CD4-positive, alpha-beta T cell treated with Interleukin-15 for 1 hour (primary cell): ENCODE data around the gene ACAP1.

ENCODE experiments used
- DNase-seq: peaks from one replicate; pipeline ENCODE4 v3.0.0-alpha.2; 2020

ACAP1 gene, protein sequence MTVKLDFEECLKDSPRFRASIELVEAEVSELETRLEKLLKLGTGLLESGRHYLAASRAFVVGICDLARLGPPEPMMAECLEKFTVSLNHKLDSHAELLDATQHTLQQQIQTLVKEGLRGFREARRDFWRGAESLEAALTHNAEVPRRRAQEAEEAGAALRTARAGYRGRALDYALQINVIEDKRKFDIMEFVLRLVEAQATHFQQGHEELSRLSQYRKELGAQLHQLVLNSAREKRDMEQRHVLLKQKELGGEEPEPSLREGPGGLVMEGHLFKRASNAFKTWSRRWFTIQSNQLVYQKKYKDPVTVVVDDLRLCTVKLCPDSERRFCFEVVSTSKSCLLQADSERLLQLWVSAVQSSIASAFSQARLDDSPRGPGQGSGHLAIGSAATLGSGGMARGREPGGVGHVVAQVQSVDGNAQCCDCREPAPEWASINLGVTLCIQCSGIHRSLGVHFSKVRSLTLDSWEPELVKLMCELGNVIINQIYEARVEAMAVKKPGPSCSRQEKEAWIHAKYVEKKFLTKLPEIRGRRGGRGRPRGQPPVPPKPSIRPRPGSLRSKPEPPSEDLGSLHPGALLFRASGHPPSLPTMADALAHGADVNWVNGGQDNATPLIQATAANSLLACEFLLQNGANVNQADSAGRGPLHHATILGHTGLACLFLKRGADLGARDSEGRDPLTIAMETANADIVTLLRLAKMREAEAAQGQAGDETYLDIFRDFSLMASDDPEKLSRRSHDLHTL

DNA sequence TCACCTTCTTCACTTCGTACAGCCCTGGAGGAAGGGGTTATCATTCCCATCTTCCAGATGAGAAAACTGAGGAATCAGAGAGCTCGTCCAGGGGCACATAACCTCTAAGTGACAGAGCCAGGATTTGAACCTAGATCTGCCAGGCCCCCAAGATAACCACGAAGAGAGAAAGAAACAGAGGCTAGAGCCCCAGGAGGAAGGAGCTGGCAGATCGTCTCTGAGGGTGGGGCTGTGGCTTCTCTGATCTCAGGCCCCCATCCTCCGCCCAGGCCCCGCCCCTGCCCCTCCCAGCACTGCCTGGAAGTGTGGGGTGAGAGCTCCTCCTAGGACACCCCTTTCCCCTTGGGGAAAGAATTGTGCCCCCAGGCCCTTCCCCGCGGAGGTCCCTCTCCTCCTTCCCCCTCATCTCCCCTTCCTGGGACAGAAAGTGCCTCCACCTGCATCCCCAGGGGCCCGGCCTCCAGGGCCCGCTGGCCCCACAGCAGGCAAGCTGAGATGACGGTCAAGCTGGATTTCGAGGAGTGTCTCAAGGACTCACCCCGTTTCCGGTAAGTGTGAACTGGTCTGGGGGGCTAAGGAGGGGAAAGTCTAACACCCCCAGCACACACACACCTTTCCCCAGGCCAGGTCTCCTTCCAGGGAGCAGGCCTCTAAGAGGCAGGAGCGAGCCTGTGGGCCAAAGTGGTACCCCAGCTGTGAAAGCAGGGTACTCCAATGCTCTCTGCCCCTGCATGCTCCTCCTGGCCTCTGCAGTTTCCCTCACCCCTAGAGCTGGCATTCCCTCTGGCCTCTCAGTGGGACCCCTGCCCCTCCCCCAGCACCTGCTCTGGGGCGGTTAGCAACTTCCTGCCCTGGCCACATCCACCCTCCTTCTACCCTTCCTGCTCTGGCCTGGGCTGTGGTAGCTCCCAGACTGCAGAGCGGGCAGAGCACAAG lies at the start of gene ACAP1:
Gene ACAP1, plus strand, starts transcription at position 290 of the 936 bp plus-strand sequence. Its CDS starts 206 bp downstream, at position 496.
- DNase-seq, result peak; percentile 85

DNA sequence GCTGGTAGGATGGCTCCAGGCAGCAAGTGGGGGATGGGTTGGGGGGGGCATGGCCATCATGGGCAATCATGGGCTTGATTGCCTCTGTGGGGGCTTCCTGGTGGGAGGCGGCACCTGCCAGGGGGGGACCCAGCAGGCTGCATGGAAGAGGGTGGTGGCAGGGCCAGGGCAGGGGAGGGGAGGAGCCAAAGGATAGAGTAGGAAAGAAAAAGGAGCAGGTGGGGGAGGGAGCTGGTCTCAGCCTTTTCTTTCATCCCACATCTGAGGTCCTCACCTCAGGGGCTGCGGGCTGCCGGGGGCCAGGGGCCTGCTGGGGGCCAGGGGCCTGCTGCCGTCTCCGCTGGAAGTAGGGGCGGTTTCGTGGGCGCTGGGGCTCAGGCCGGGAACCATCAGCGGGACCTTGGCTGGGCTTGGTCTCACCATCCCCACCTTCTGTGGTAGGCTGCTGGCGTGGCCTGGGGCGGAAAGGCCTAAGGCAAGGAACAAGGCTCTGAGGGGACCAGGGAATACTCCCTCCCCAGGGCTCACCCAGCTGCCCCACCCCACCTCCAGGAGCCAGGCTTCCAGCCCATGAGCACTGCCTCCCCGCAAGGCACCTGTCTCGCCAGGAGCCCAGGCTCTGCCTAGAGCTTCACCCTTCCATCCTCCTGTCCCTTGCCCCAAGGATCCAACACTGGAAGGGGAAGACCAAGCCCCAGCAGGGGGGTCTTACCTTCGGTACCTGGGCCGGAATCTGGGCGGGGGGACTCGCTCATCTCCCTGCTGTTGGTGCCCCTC lies 46.9 kb upstream of the ACAP1 start:
- DNase-seq, result no peak

DNA sequence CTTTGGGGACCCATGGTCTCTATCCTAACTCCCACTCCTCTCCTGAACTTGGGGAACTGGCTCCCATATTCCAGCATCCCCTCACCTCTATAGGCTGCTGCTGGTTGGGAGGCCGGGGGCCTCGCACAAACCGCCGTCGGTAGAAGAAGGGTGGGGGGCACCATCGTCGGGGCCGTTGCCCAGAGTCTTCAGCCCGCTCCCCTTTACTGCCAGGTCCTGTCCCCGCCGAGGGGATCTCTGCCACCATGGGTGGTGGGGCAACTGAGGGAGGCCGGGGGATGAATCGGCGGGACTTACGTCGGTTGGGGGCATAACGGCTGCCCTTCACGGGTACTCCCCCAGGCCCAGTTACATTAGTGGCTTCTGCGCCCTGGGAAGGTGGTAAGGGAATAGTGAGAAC lies 46.2 kb upstream of the ACAP1 start:
- no peak for DNase-seq

DNA sequence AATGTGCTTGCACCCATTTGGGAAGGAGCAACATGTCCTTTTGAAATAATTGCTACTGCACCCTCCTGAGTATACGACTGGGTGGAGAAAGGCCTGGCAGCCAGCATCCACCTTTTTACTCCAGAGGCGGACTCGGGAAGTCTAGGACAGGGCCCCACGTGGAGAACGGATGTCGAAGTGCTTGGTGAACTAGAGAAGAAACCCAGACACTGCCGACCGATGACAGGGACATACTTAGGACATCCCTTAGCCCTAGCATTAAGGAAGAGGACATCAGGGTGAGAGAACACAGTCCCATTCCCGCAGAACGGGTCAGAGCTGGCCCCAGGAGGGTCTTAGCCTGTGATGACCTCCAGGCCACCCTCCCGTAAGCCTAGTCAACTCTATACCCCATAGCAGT lies 45.6 kb upstream of the ACAP1 start:
- no peak for DNase-seq

DNA sequence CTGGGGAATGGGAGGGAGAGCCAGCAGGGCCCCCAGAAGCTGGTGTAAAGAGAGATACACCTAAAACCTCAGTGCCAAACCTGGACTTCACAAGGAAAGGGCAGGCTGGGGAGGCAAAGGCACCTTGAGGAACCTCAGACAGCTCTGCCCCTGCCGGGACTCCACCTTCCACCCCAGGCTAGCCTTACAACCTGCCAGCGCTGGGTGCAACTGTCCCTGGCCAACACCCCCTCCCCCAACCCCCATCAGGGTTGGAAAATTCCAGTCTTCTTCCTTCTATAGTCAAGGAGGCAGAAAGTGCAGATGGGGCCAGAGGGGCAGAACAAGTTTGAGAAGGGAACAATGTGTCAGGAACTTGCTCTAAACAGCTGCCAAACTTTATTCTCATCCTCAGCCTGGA lies 44.1 kb upstream of the ACAP1 start:
- DNase-seq, result no peak

DNA sequence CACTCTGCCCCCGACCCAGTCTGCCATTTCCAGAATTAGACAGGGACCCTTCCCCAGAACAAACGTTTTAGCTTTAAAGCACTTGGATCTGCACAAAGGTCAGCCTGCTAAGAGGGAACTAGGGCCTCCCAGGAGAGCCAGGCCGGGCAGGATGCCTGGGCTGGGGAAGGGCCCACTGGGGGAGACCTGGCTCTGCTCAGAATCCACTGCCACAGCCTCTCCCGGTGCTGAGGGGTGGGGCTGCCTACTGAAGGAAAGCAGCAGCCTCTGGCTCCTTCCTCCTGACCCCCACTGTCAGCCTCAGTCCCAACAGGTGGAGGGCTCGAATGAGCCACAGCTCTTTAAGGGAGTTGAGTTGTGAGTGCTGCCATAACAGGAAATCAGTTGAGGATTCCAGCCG lies 43.6 kb upstream of the ACAP1 start:
- DNase-seq, result no peak

DNA sequence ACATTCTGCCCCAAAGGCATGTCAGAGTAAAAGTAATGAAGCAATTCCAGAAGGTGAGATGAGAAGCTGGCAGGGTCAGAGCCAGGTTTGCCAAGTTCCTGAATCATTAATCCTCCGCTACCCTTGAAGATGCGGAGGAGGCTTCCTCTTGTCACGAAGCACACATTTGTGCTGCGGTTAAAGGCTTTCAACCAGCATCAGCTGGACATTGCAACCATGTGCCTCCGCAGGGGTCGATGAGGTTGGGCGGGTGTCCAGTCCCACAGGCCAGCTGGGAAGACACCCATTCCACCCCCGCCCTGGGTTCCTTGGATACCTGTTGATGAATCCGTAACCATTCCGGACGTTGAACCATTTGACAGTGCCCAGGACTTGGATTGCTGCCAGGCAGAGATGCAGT lies 43.2 kb upstream of the ACAP1 start:
- no peak for DNase-seq

DNA sequence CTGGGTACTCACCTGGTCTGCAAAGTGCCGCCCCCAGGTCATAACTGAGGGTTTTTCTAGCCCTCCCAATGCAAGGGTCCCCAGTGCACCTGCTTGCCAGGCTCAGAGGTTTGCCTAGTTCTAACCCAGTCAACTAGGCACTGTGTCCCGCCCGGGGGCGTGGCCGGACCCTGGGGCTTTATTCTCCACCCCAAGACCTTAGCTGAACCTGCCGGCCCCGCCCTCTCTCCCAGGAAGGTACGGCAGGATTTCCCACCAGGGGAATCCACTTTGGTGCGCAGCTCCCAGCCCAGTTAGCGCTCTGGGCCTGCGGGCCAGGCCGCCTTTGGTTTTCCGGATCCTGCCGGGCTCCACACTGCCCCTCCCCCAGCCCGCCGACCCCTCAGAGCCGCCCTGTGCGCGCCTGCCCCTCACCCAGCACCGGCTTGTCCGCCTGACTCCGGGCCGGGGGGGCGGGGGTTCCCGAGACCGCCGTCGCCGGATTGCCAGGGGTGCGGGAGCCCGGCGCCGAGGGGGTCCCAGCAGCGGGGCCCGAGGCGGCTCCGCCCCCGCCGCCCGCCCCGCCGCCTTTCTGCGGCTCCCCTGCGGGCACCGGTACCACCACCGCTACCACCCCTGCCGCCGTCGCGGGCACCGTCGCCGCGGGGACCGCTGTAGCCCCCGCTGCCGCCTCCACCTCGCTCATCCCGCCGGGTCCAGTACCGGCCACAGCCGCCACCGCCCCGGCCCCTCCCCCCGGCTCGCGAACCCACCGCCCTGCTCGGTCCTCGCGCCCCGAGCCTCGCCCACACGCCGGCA lies 42.3 kb upstream of the ACAP1 start:
- no peak for DNase-seq

DNA sequence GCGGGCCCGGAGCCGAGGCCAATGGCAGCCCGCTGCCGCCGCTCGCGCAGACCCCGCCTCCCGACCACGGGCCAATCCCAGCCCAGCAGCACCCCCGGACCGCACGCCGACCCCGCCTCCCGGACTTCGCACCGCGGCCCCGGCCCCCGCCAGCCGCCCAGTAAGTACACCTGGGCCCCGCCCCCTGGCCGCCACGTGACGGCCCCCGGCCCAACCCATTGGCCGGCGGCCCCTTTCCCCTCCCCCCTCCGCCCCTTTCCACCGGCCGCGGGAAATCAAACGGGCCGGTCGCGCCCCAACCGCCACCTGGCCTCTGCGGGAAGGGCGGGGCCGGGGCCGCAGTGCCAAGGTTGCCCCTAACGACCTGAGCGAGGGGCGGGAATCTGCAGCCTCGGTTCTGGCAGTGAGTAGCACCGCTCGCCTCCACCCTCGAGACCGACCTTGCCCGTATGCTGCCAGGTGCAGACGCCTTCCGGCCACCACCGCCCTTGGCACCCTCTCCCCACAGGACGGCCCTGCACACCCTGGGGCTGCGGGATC lies 41.6 kb upstream of the ACAP1 start, which contains the start of gene YBX2:
Gene YBX2, minus strand, starts transcription at position 26 of the 540 bp plus-strand sequence. CDS start 139 bp downstream, outside the sequence.
- peak; percentile 87 for DNase-seq

DNA sequence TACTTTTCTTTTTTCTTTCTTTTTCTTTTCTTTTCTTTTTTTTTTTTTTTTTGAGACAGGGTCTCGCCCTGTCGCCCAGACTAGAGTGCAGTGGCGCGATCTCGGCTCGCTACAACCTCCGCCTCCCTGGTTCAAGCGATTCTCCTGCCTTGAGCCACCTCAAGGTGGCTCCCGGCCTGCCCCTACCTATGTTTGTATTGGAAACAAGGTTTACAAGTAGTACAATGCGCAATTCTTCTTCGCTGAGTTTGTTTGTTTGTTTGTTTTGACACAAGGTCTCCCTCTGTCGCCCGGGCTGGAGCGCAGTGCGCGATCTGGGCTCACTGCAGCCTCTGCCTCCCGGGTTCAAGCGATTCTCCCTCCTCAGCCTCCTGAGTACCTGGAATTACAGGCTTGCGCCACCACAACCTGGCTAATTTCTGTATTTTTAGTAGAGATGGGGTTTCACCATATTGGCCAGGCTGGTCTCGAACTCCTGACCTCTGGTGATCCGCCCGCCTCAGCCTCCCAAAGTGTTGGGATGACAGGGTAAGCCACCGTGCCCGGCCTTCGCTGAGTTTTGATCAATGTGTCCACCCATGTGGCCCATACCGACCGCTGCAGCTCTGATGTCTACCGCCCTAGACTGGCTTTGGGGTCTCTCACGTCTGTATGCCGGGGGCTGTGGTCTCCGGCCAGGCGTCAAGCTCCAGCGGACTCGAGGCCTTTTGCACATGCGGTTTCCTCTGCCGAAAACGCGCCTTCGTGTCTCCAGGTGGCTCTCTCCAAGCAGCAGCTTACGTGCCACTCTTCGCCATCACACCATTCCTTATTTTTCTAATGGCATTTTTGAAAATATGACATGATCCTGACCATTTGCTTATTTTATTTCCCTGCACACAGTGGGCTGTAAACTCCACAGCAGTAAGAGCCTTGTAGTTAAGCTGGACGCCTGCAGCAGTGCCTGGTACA lies 40.8 kb upstream of the ACAP1 start:
- DNase-seq, result no peak

DNA sequence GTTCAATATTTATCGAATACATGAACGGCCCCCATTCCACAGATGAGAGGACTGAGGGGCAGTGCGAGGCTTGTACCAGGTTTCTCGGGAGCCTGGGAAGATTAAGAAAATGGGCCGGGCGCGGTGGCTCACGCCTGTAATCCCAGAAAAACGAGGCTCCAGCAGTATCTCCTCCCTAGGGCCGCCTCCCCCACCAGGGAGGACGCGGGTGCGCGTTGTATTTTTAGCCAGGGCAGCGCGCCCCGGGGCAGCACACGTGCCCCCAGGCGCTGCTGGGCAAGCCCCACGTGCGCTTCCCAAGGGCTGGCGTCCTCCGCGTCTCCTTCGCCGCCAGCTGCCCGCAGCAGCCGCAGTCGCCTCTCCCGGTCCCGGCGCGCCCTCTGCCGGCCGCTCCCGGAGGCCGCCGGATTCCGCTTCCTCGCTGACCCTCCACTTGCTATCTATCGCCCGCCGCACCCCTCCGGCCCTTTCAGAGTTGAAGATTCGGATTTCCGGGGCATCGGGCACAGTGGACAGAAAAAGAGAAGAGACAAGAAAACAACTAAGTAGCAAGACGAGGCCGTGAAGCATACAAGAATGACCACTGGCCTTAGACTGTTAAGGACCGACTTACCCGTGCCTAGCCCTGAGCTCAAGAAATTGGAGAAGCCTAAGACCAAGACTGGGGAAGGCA lies 40.0 kb upstream of the ACAP1 start:
- peak; percentile 74 for DNase-seq

DNA sequence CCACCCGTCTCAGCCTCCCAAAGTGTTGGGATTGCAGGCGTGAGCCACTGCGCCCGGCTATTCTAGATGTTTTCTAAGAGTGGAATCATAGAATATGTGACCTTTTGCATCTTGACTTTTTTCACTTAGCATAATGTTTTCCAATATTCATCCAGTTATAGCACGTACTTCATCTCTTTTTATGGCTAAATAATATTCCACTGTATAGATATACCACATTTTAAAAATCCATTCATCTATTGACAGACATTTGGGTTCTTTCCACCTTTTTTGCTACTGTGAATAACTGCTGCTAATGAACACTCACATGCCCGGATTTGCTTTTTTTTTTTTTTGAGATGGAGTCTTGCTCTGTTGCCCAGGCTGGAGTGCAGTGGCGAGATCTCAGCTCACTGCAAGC lies 32.1 kb upstream of the ACAP1 start:
- no peak for DNase-seq

DNA sequence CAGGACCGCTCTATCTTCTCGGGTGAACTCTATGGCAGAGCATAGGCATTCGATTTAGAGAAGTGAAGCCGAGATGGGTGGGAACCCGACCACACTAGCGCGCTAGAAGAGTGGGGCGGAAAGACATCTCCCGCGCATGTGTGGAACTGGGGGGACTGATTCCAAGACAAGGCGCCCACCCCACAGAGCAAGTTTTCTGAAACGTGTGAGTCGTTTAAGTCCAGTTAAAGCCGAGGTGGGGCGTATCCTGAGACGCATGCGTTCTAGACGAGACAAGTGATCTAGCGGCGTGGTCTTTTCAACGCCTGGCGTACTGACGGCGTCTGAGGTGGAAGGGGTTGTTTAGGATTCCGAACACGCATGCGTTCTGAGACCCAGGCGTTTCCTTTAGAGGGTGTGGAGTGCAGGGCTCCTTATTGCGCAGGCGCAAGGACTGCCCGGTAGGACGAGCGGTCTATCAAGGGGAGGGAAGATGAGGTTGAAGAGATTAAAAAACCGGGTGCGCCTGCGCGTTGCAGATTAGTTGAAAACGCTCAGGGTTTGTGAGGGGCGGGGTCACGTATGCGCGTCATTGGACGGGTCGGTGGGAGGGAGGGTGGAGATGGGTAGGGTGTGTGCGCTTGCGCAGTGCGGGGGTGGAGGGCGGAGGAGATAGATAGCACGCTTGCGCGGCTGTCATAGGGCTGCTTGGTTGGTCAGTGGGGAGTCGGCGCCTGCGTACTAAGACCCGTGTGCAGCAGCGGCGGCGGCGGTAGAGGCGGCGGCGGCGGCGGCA lies 29.2 kb upstream of the ACAP1 start, which contains the start of gene EIF5A:
Gene EIF5A, plus strand, starts transcription at position 718 of the 775 bp plus-strand sequence. CDS start 2,008 bp downstream, outside the sequence.
- DNase-seq, result peak; percentile 100

DNA sequence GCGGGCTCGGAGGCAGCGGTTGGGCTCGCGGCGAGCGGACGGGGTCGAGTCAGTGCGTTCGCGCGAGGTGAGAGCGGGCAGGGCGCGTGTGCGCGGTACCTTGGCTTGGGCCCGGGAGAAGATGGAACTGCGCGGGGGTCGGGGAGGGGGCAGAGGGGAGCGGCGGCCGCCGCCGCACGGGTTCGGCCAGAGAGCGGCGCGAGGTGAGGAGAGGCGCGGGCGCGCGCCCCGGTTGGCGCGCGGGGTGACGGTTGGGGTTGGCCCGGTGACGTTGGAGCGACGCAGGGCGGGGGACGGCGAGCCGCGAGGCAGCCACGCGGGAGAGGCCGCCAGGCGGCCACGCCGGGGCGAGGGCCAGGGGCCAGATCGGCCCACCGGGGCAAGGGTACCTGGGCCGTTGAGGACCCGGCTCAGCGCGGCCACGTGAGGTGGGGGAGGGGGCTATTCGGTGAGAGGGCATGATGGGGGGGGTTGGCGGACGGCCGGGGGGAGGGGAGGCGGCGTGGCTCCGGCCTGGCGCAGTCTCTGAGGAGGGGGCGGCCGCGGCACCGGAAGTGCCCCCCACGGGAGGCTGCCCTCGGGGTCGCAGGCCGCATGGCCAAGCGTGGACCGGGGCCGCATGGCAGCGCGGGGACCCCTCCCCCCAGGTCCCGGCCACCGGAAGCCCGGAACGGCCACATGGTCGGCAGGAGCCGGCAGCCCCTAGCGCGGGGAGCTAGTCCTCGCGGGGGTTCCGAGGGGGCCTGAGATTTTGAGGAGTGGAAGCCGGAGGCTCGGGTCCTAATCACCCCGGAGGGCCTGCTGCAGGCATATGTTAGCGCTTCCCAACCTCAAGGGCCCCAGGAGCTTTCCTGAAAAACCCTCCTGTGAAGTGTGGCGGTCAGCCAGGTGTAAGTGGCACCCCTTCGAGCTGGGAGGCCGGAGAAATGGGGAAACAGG lies 28.4 kb upstream of the ACAP1 start:
- peak; percentile 61 for DNase-seq

DNA sequence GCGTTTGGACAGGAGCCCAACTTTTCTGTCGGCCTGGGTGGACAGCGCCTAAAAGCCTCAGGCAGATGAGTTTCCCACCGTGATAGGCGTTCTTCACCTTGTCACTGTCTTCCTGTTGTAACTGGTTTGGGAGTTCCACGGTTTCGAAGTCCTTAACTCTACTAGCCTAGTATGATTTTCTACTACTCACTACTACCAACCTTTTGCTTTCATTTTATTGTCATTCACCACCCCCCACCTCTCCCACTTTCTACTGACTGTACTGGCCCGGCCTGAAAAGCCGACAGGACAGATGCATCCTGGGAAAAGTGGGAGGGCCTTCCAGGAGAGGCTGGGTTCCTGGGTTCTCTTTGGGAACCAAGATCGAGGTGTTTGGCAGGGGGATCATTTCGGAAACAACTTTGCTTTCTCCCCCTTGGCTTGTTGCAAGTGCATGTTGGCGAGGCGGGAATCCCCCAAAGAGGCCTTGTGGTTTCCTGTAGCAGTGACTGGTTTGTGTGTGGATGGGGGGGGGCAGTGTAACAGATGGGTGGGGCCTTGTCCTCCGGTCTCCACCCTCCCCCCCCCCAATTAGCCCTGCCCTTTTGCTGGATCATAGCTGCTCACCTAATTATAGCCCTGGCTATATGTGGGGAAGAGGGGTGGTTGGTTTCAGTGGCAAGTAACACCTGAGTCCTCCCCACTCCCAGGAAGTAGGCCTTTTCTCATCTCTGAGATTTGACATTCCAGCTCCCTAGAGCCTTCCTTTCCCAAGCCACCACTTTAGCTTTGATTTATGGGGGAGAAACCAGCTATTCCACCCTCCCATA lies 27.5 kb upstream of the ACAP1 start:
- DNase-seq, result peak; percentile 94

DNA sequence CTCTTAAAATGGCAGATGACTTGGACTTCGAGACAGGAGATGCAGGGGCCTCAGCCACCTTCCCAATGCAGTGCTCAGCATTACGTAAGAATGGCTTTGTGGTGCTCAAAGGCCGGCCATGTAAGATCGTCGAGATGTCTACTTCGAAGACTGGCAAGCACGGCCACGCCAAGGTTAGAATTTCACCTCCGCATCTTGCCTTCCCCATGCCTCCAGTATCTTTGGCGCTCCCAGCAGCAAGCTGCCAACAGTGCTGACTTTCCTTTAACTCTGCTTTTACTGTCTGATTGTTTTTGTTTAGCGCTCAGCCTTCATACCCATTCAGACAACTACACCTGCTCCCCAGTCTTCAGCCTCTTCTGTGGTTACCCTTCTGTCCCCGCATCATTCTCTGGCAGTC lies 26.7 kb upstream of the ACAP1 start:
- no peak for DNase-seq
